Ovary (tissue), 9 donors: ENCODE data around the gene TNS3. TPM values are rescaled to one million over a fixed set of nuclear protein-coding genes. Genes with fewer than 3 reads are reported as not detected.
A peak's percentile ranks its signal among the peaks of the same experiment; 100 is the strongest.

Experiments used
- DNase-seq, 5 donors: peaks; one replicate each; pipeline ENCODE4 v3.0.0-alpha.2; 2019 to 2020
- H3K27ac ChIP-seq, 2 donors: fragments of 200-600 bp; one replicate each; pipeline versions ENCODE4 v1.5.1 to v1.8.0; 2019 to 2022
- H3K27me3 ChIP-seq: fragments of 200-600 bp; one replicate; pipeline ENCODE4 v1.8.0; 2022
- H3K36me3 ChIP-seq: fragments of 200-600 bp; sonication (generic); one replicate; pipeline ENCODE4 v1.5.1; 2019
- H3K4me1 ChIP-seq: one replicate; pipeline ENCODE4 v1.8.1; 2013; ENCODE audit warnings: mild to moderate bottlenecking, moderate library complexity; ENCODE audit not compliant: insufficient read depth
- H3K4me3 ChIP-seq: fragments of 200-600 bp; sonication (generic); one replicate; pipeline ENCODE4 v1.5.1; 2017
- H3K9me3 ChIP-seq, 2 donors: fragments of 200-600 bp in 1 of 2; sonication (generic) in 1 of 2; one replicate each; pipeline versions ENCODE4 v1.5.1 to v1.8.1; 2013 to 2019; ENCODE audit warnings: mild to moderate bottlenecking in 1 of 2, moderate library complexity in 1 of 2
- CTCF ChIP-seq, 3 donors: fragments of 450-650 bp in 2 of 3; fragments of 200-600 bp in 1 of 3; IDR thresholded peaks; one replicate each; pipeline versions ENCODE4 v1.5.1 to v1.8.0; 2016 to 2022; ENCODE audit warnings: antibody characterized with exemption in 3 of 3, mild to moderate bottlenecking in 1 of 3
- EP300 ChIP-seq: sonication (generic); formaldehyde crosslinking; IDR thresholded peaks from one replicate; pipeline ENCODE4 v1.6.1; 2017; ENCODE audit warnings: antibody characterized with exemption
- POLR2A ChIP-seq: fragments of 450-650 bp; IDR thresholded peaks from one replicate; pipeline ENCODE4 v1.6.1; 2017; ENCODE audit warnings: antibody characterized with exemption, mild to moderate bottlenecking, moderate library complexity
- WGBS, 3 donors: extraction: QIAGEN DNeasy Blood & Tissue Kit in 1 of 3; methylation state at CpG; one replicate each; pipeline versions ENCODE4 v1.1.5 to v1.1.7; 2013 to 2017; 5-methylcytosine and 5-hydroxymethylcytosine counted together
- intact Hi-C, 4 donors: fragments of 100-400 bp; cut with DNase I; formaldehyde crosslinking; loops; one replicate each; pipeline versions ENCODE4 v1.11.0 to v1.15.1; 2022 to 2023
- polyA plus RNA-seq, 2 donors: library from polyadenylated mRNA; stranded (reverse); fragments of 200-250 nt in 1 of 2; fragments of 350-450 nt in 1 of 2; fragmentation: Illumina TruSeq in 1 of 2; extraction: RNeasy Lipid Tissue Mini Kit (QIAGEN cat#74804) in 1 of 2; gene quantifications; one replicate each; pipeline ENCODE4 v1.2.3, GENCODE V29; 2013 to 2014
- total RNA-seq, 7 donors: library from RNA; depleted of rRNA in 2 of 7; stranded (reverse); fragments of >200 nt in 2 of 7; fragmentation: NEBNext Ultra II Directional in 3 of 7; extraction: Animal tissue kit (Norgen Biotek cat#: 25700) in 3 of 7; gene quantifications; one replicate each; pipeline versions ENCODE4 v1.1.0 to v1.2.4, GENCODE V29; 2016 to 2023
- donor health status: DM: no; HTN: no; CAD: no; lungs with moderate emphysema.
- donor health status: DM: no; HTN: no; CAD: no.
- donor health status: Bipolar disorder and iron deficiency.
- donor health status: DM: yes; HTN: yes; CAD: no.
- donor health status: DM: no; HTN: no; CAD: no.
- donor health status: DM: yes; HTN: yes; CAD: no.

TNS3 gene
- total and polyA plus RNA-seq, 9 donors, result 36.6 to 137 (median 91.3) TPM

DNA sequence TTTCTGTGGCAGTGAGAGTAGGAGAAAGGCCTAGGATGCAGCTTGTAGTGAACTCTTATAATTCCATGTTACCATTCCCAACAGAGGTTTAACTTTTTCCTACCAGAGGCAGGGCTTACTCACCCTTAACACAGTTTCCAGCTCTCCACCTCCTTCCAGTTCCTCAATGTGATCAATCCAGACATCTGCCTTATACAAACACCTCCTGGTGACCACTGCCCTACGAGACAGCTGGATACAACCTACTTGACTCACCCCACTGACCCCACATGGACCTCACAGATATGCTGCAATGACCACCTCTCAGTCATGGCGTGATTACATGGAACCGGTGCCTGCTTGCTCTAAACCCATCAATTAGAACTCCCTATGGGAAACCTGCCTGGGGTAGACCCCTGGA lies 326.5 kb downstream of the TNS3 start:
- Histone ChIP-seq H3K36me3 (no peaks in the 10 kb centered on the region), H3K9me3 (no peaks in the 10 kb centered on the region), H3K27me3 (no peaks in the 10 kb centered on the region), H3K4me3 (no peak overlapping the region), H3K27ac (no peak overlapping the region), H3K4me1 (peaks cover 6% of the 10 kb centered on the region)
- no peak for DNase-seq
- WGBS, 3 donors, result 92 to 97% (median 94%) methylated on average over 3 of the region's 3 CpGs
- intact Hi-C loops, result loop anchor here in 3 of 4 donors (5.0 to 10.0 kb wide), 4 partner anchors 171 to 1338 kb away; partner anchors contain the start of gene IGFBP3 (in 1 of the 3)
- TF ChIP-seq EP300 (no peak), CTCF (IDR thresholded peaks at IDR 0.05) (no peak), POLR2A (no peak)

DNA sequence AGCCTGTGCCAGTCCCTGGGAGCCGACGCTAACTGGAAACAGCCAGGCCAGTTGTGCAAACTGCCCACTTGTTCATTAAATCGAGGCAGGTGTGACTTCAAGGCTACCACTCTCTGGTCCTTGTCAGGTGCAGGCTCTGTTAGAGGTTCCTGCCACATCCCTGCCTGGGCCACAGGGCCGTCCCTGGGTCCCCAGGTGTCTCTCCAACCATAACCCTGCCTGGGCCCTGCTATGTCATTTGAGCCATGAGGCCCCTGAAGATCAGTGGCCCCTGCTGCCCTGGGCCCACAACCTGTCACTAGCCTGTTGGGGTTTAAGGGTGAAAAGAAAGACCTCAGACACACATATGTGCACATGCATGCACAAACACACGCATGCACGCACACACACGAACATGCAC lies 326.9 kb downstream of the TNS3 start:
- DNase-seq, result no peak
- H3K27ac ChIP-seq, result no peak overlapping the region
- TF ChIP-seq CTCF (IDR thresholded peaks at IDR 0.05), result no peak
- TF ChIP-seq POLR2A, result no peak
- no peak for TF ChIP-seq EP300
- no peaks in the 10 kb centered on the region for H3K36me3 ChIP-seq
- no peaks in the 10 kb centered on the region for H3K9me3 ChIP-seq
- no peaks in the 10 kb centered on the region for H3K27me3 ChIP-seq
- peaks cover 6% of the 10 kb centered on the region for H3K4me1 ChIP-seq
- WGBS, 3 donors, result 71 to 83% (median 75%) methylated on average over 7 of the region's 7 CpGs
- intact Hi-C loops, result loop anchor here in 3 of 4 donors (5.0 to 10.0 kb wide), 4 partner anchors 170 to 1338 kb away; partner anchors contain the start of gene IGFBP3 (in 1 of the 3)
- H3K4me3 ChIP-seq, result no peak overlapping the region

- Histone ChIP-seq H3K36me3 (no peaks in the 10 kb centered on the region), H3K4me3 (peak overlapping the region; percentile 48), H3K27me3 (no peaks in the 10 kb centered on the region), H3K9me3 (no peaks in the 10 kb centered on the region), H3K4me1 (peaks cover 6% of the 10 kb centered on the region), H3K27ac (peak overlapping the region; percentile 80 to 91)
- TF ChIP-seq CTCF (IDR thresholded peaks at IDR 0.05), result peak; percentile 85 to 97 (median 97)
- TF ChIP-seq POLR2A, result peak; percentile 19
- no peak for TF ChIP-seq EP300
- DNase-seq, result peak; percentile 86 to 92 (median 86)
- intact Hi-C loops, result loop anchor here in 2 of 4 donors (10.0 kb wide), 2 partner anchors 170 to 860 kb away; no protein-coding TSS in a partner anchor
- WGBS, 3 donors, result 1 to 2% (median 2%) methylated on average over 51 to 64 of the region's 64 CpGs
Measured at GRCh38 chr7:47254081-47254977, 327.6 kb downstream of the TNS3 start.

DNA sequence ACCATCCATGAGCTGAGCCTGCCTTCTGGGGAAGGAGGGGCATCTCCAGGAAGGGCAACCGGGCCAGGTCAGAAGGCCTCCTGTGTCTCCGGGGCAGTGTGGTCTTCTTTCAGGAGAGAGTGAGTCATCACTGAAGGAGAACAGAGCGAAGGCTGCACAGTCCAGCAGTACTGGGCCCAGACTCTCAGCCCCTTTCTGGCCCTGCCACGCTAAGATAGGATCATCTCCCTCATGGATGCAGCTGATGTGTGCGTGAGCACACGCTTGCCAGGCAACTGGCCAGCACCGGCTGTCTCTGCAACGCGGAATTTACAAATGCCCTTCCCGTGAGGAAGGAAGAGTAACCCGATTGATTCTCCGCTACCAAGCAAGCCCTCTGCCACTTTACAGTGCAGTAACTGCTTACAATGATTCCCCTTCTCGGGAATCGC lies 328.2 kb downstream of the TNS3 start:
- peak overlapping the region; percentile 80 to 91 for H3K27ac ChIP-seq
- H3K4me1 ChIP-seq, result peaks cover 6% of the 10 kb centered on the region
- H3K36me3 ChIP-seq, result no peaks in the 10 kb centered on the region
- intact Hi-C loops, result loop anchor here in 2 of 4 donors (10.0 kb wide), 2 partner anchors 169 to 861 kb away; no protein-coding TSS in a partner anchor
- H3K4me3 ChIP-seq, result peak overlapping the region; percentile 48
- H3K9me3 ChIP-seq, result no peaks in the 10 kb centered on the region
- TF ChIP-seq CTCF (IDR thresholded peaks at IDR 0.05) (no peak), EP300 (no peak), POLR2A (no peak)
- no peaks in the 10 kb centered on the region for H3K27me3 ChIP-seq
- 4 to 8% (median 5%) methylated on average over 14 of the region's 14 CpGs for WGBS, 3 donors
- DNase-seq, result peak; percentile 62 to 71 (median 65)
